ENCODE results near the gene LSM12.
A peak's percentile ranks its signal among the peaks of the same experiment; 100 is the strongest.

The LSM12 gene

DNA sequence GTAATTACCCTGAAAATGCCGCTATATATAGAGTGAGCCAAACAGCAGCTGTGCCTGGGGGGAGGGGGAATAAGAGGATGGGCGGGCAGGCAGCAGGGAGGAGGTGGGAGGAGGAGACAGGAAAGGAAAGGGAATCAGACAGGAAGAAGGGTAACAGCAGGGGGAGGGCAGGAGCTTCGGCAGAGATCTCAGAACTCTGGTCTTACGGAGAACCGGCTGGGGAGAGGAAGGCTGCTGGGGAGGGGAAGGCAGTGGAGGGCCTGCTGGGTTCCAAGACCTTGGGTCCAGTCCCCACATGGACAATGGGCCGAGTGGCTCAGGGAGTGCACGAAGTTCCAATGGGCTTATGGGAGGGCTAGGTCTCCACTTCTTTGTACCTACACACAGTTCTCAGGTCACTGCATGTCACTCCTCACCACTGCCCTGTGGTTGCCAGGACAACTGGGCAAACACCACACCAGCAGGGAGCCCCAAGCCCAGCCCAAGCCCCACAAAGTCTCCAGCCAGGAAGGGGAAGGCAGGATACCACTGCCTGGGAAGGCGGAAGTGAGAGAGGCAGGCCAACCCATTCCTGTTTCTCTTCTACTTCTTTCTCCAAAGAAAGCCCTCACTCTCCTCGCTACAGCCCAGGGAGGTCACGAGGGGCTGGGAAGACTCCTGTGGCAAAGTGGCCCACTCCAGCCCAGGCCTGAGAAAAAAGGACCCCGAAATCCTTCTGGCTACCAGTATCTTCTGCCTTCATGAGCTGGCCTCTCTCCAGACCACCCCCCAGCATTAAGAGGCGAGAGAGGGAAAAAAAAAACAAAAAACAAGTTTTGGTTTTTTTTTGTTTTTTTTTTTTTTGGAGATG, 29.4 kb upstream of the LSM12 start (continued):
- TF ChIP-seq, protein P1, sequence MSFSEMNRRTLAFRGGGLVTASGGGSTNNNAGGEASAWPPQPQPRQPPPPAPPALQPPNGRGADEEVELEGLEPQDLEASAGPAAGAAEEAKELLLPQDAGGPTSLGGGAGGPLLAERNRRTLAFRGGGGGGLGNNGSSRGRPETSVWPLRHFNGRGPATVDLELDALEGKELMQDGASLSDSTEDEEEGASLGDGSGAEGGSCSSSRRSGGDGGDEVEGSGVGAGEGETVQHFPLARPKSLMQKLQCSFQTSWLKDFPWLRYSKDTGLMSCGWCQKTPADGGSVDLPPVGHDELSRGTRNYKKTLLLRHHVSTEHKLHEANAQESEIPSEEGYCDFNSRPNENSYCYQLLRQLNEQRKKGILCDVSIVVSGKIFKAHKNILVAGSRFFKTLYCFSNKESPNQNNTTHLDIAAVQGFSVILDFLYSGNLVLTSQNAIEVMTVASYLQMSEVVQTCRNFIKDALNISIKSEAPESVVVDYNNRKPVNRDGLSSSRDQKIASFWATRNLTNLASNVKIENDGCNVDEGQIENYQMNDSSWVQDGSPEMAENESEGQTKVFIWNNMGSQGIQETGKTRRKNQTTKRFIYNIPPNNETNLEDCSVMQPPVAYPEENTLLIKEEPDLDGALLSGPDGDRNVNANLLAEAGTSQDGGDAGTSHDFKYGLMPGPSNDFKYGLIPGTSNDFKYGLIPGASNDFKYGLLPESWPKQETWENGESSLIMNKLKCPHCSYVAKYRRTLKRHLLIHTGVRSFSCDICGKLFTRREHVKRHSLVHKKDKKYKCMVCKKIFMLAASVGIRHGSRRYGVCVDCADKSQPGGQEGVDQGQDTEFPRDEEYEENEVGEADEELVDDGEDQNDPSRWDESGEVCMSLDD (tag by site-specific recombination; IDR thresholded peaks at IDR 0.05): 0 out of 2 replicates have a peak, but pooled peaks have one; percentile 46
- TF ChIP-seq, protein P2, sequence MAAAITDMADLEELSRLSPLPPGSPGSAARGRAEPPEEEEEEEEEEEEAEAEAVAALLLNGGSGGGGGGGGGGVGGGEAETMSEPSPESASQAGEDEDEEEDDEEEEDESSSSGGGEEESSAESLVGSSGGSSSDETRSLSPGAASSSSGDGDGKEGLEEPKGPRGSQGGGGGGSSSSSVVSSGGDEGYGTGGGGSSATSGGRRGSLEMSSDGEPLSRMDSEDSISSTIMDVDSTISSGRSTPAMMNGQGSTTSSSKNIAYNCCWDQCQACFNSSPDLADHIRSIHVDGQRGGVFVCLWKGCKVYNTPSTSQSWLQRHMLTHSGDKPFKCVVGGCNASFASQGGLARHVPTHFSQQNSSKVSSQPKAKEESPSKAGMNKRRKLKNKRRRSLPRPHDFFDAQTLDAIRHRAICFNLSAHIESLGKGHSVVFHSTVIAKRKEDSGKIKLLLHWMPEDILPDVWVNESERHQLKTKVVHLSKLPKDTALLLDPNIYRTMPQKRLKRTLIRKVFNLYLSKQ (tag by site-specific recombination; IDR thresholded peaks at IDR 0.05; ENCODE audit: borderline replicate concordance): no peak
- TF ChIP-seq, protein P3, sequence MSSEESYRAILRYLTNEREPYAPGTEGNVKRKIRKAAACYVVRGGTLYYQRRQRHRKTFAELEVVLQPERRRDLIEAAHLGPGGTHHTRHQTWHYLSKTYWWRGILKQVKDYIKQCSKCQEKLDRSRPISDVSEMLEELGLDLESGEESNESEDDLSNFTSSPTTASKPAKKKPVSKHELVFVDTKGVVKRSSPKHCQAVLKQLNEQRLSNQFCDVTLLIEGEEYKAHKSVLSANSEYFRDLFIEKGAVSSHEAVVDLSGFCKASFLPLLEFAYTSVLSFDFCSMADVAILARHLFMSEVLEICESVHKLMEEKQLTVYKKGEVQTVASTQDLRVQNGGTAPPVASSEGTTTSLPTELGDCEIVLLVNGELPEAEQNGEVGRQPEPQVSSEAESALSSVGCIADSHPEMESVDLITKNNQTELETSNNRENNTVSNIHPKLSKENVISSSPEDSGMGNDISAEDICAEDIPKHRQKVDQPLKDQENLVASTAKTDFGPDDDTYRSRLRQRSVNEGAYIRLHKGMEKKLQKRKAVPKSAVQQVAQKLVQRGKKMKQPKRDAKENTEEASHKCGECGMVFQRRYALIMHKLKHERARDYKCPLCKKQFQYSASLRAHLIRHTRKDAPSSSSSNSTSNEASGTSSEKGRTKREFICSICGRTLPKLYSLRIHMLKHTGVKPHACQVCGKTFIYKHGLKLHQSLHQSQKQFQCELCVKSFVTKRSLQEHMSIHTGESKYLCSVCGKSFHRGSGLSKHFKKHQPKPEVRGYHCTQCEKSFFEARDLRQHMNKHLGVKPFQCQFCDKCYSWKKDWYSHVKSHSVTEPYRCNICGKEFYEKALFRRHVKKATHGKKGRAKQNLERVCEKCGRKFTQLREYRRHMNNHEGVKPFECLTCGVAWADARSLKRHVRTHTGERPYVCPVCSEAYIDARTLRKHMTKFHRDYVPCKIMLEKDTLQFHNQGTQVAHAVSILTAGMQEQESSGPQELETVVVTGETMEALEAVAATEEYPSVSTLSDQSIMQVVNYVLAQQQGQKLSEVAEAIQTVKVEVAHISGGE (tag by site-specific recombination; conservative IDR thresholded peaks at IDR 0.05; ENCODE audit: low read depth): peak; percentile 75
- no peak for TF ChIP-seq ZNF350 (tag by site-specific recombination; IDR thresholded peaks at IDR 0.05)
- peak; percentile 85 for TF ChIP-seq EGR2 (tag by site-specific recombination; IDR thresholded peaks at IDR 0.05; ENCODE audit: low read depth)
- TF ChIP-seq, protein P4, sequence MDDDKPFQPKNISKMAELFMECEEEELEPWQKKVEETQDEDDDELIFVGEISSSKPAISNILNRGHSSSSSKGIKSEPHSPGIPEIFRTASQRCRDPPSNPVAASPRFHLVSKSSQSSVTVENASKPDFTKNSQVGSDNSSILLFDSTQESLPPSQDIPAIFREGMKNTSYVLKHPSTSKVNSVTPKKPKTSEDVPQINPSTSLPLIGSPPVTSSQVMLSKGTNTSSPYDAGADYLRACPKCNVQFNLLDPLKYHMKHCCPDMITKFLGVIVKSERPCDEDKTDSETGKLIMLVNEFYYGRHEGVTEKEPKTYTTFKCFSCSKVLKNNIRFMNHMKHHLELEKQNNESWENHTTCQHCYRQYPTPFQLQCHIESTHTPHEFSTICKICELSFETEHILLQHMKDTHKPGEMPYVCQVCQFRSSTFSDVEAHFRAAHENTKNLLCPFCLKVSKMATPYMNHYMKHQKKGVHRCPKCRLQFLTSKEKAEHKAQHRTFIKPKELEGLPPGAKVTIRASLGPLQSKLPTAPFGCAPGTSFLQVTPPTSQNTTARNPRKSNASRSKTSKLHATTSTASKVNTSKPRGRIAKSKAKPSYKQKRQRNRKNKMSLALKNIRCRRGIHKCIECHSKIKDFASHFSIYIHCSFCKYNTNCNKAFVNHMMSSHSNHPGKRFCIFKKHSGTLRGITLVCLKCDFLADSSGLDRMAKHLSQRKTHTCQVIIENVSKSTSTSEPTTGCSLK (tag by site-specific recombination; IDR thresholded peaks at IDR 0.05): no peak
- peak; percentile 58; the same call in 1 of the 2 replicates for TF ChIP-seq ZNF629 (tag by site-specific recombination; IDR thresholded peaks at IDR 0.05)
- TF ChIP-seq ZBTB8A (tag by site-specific recombination; IDR thresholded peaks at IDR 0.05): peak; percentile 42; the same call in 1 of the 2 replicates
- TF ChIP-seq ZNF785 (tag by site-specific recombination; IDR thresholded peaks at IDR 0.05): no peak
- TF ChIP-seq ZNF324 (tag by site-specific recombination; IDR thresholded peaks at IDR 0.05): no peak
- peak; percentile 90 for TF ChIP-seq GLIS2 (tag by site-specific recombination; IDR thresholded peaks at IDR 0.05)
- peak; percentile 39; the same call in 1 of the 2 replicates for TF ChIP-seq GLIS1 (tag by site-specific recombination; IDR thresholded peaks at IDR 0.05)
- TF ChIP-seq, protein P5, sequence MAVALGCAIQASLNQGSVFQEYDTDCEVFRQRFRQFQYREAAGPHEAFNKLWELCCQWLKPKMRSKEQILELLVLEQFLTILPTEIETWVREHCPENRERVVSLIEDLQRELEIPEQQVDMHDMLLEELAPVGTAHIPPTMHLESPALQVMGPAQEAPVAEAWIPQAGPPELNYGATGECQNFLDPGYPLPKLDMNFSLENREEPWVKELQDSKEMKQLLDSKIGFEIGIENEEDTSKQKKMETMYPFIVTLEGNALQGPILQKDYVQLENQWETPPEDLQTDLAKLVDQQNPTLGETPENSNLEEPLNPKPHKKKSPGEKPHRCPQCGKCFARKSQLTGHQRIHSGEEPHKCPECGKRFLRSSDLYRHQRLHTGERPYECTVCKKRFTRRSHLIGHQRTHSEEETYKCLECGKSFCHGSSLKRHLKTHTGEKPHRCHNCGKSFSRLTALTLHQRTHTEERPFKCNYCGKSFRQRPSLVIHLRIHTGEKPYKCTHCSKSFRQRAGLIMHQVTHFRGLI (tag by site-specific recombination; IDR thresholded peaks at IDR 0.05): peak; percentile 95
- TF ChIP-seq, protein P6, sequence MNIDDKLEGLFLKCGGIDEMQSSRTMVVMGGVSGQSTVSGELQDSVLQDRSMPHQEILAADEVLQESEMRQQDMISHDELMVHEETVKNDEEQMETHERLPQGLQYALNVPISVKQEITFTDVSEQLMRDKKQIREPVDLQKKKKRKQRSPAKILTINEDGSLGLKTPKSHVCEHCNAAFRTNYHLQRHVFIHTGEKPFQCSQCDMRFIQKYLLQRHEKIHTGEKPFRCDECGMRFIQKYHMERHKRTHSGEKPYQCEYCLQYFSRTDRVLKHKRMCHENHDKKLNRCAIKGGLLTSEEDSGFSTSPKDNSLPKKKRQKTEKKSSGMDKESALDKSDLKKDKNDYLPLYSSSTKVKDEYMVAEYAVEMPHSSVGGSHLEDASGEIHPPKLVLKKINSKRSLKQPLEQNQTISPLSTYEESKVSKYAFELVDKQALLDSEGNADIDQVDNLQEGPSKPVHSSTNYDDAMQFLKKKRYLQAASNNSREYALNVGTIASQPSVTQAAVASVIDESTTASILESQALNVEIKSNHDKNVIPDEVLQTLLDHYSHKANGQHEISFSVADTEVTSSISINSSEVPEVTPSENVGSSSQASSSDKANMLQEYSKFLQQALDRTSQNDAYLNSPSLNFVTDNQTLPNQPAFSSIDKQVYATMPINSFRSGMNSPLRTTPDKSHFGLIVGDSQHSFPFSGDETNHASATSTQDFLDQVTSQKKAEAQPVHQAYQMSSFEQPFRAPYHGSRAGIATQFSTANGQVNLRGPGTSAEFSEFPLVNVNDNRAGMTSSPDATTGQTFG (tag by site-specific recombination; IDR thresholded peaks at IDR 0.05; ENCODE audit: borderline replicate concordance): no peak
- TF ChIP-seq, protein P7, sequence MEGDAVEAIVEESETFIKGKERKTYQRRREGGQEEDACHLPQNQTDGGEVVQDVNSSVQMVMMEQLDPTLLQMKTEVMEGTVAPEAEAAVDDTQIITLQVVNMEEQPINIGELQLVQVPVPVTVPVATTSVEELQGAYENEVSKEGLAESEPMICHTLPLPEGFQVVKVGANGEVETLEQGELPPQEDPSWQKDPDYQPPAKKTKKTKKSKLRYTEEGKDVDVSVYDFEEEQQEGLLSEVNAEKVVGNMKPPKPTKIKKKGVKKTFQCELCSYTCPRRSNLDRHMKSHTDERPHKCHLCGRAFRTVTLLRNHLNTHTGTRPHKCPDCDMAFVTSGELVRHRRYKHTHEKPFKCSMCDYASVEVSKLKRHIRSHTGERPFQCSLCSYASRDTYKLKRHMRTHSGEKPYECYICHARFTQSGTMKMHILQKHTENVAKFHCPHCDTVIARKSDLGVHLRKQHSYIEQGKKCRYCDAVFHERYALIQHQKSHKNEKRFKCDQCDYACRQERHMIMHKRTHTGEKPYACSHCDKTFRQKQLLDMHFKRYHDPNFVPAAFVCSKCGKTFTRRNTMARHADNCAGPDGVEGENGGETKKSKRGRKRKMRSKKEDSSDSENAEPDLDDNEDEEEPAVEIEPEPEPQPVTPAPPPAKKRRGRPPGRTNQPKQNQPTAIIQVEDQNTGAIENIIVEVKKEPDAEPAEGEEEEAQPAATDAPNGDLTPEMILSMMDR (tag by site-specific recombination; IDR thresholded peaks at IDR 0.05): peak; percentile 84
- TF ChIP-seq ZNF600 (tag by site-specific recombination; IDR thresholded peaks at IDR 0.05): peak; percentile 94
- no peak for TF ChIP-seq ZNF16 (tag by site-specific recombination; IDR thresholded peaks at IDR 0.05; ENCODE audit: low read depth)
- peak; percentile 96 for TF ChIP-seq ZBTB17 (tag by site-specific recombination; IDR thresholded peaks at IDR 0.05)
- TF ChIP-seq, protein P8, sequence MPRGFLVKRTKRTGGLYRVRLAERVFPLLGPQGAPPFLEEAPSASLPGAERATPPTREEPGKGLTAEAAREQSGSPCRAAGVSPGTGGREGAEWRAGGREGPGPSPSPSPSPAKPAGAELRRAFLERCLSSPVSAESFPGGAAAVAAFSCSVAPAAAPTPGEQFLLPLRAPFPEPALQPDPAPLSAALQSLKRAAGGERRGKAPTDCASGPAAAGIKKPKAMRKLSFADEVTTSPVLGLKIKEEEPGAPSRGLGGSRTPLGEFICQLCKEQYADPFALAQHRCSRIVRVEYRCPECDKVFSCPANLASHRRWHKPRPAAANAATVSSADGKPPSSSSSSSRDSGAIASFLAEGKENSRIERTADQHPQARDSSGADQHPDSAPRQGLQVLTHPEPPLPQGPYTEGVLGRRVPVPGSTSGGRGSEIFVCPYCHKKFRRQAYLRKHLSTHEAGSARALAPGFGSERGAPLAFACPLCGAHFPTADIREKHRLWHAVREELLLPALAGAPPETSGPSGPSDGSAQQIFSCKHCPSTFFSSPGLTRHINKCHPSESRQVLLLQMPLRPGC (tag by site-specific recombination; IDR thresholded peaks at IDR 0.05): peak; percentile 64; the same call in 1 of the 2 replicates
- TF ChIP-seq ZNF843 (tag by site-specific recombination; IDR thresholded peaks at IDR 0.05): peak; percentile 43; the same call in 1 of the 2 replicates

Data from HEK293 (cell line).